GM19397 (cell line): Measurements from ENCODE around the gene PTPRC.

ENCODE experiments used
- ATAC-seq: cut with Tn5 transposase; IDR thresholded peaks from one replicate; pipeline ENCODE4 v1.9.1; 2021; ENCODE audit warnings: mild to moderate bottlenecking, moderate library complexity; ENCODE audit not compliant: unreplicated experiment

Gene PTPRC

GRCh38 chr1:198750081-198750480 is 111.2 kb downstream of the PTPRC start:
- no peak for ATAC-seq

- ATAC-seq = no peak
Observed at GRCh38 chr1:198751741-198752140, 112.9 kb downstream of the PTPRC start.

GRCh38 chr1:198754670-198755069 is 115.8 kb downstream of the PTPRC start:
- ATAC-seq = no peak

- ATAC-seq = no peak
Observed at GRCh38 chr1:198755715-198756114, 116.9 kb downstream of the PTPRC start.

GRCh38 chr1:198756470-198756869 is 117.6 kb downstream of the PTPRC start:
- ATAC-seq = no peak

GRCh38 chr1:198761859-198762616 is 123.2 kb downstream of the PTPRC start:
- ATAC-seq = no peak

- no peak for ATAC-seq
Observed at GRCh38 chr1:198763298-198763714, 124.5 kb downstream of the PTPRC start.

- no peak for ATAC-seq
Observed at GRCh38 chr1:198764748-198765147, 125.9 kb downstream of the PTPRC start.

- no peak for ATAC-seq
Observed at GRCh38 chr1:198765416-198765815, 126.6 kb downstream of the PTPRC start.

GRCh38 chr1:198771563-198772153 is 132.8 kb downstream of the PTPRC start:
- ATAC-seq = no peak

GRCh38 chr1:198772626-198773025 is 133.8 kb downstream of the PTPRC start:
- no peak for ATAC-seq

- no peak for ATAC-seq
Observed at GRCh38 chr1:198773030-198773429, 134.2 kb downstream of the PTPRC start.

- no peak for ATAC-seq
Observed at GRCh38 chr1:198773523-198773922, 134.7 kb downstream of the PTPRC start.

GRCh38 chr1:198774421-198774820 is 135.6 kb downstream of the PTPRC start:
- ATAC-seq = no peak

GRCh38 chr1:198775606-198776005 is 136.8 kb downstream of the PTPRC start:
- ATAC-seq = no peak

GRCh38 chr1:198776602-198777029 is 137.8 kb downstream of the PTPRC start:
- no peak for ATAC-seq

- ATAC-seq = no peak
Observed at GRCh38 chr1:198778049-198778448, 139.2 kb downstream of the PTPRC start.

GRCh38 chr1:198780376-198780775 is 141.5 kb downstream of the PTPRC start:
- no peak for ATAC-seq

- peak; percentile 79 for ATAC-seq
Observed at GRCh38 chr1:198788561-198789064, 149.8 kb downstream of the PTPRC start.

- ATAC-seq = no peak
Observed at GRCh38 chr1:198793714-198794113, 154.9 kb downstream of the PTPRC start.

- no peak for ATAC-seq
Observed at GRCh38 chr1:198794498-198794897, 155.7 kb downstream of the PTPRC start.

GRCh38 chr1:198797656-198798055 is 158.8 kb downstream of the PTPRC start:
- ATAC-seq = no peak
